ENCODE results near the gene TPBGL.
"Not testable (repeated sequence)": the region's sequence is repeated elsewhere in the genome, so short reads cannot be mapped to it uniquely, and the experiment has no call there.

TPBGL gene

DNA sequence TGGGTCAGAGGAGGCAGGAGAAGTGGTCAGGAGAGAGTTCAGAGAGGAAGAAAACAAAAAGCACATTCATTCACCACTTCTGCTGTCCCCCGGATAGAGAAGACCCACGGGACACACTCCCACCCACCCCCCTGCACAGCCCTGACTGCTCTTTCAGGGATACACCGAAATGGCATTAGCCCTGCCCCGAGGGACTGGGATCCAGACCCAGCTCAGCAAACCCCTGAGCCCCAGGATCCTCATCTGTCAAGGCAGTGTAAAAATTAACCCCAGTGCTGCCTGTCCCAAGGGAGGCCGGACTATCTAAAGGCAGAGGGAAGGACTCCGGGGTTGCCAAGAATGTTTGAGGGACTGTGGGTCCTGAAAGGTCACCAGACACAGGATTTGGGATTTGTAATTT, 31.2 kb downstream of the TPBGL start:
- CTCF ChIA-PET: interaction anchor here (1.3 to 2.3 kb wide), 5 partner anchors 9 to 128 kb away, joined by 3 to 9 read pairs (median 6); no protein-coding TSS in a partner anchor
- TF ChIP-seq FOXK2 (IDR thresholded peaks at IDR 0.05): no peak
- POLR2A ChIA-PET: no interaction called here
- DNase-seq (ENCODE audit: extremely low spot score): no peak

DNA sequence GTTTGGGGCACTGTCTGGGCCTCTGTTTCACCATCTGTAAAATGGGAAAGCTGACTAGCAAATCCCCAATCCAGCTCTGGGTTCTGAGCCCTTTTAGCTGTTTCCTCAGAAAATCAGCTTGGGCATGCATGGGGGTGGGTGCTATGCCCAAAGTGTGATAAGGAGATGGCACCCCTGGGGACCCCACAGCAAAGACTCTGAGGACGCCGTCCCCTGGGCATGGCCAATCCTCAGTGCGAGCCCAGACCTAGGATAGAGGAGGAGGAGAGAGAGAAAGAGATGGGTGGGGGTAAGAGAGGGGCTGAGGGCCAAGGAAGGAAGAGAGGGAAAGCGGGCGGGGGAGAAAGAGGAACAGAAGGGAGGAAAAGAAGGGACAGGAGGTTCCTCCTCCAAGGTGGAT, 31.8 kb downstream of the TPBGL start:
- no peak for DNase-seq (ENCODE audit: extremely low spot score)
- ChIA-PET CTCF (no interaction called here), POLR2A (no interaction called here)
- TF ChIP-seq, protein P1, sequence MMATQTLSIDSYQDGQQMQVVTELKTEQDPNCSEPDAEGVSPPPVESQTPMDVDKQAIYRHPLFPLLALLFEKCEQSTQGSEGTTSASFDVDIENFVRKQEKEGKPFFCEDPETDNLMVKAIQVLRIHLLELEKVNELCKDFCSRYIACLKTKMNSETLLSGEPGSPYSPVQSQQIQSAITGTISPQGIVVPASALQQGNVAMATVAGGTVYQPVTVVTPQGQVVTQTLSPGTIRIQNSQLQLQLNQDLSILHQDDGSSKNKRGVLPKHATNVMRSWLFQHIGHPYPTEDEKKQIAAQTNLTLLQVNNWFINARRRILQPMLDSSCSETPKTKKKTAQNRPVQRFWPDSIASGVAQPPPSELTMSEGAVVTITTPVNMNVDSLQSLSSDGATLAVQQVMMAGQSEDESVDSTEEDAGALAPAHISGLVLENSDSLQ (IDR thresholded peaks at IDR 0.05): no peak
- TF ChIP-seq ZNF384 (IDR thresholded peaks at IDR 0.05) (no peak), SUZ12 (IDR thresholded peaks at IDR 0.05) (no peak), L3MBTL2 (conservative IDR thresholded peaks at IDR 0.05) (no peak), CTBP1 (IDR thresholded peaks at IDR 0.05; ENCODE audit: borderline replicate concordance) (no peak), LEF1 (IDR thresholded peaks at IDR 0.05; ENCODE audit: borderline replicate concordance) (no peak), FOXM1 (IDR thresholded peaks at IDR 0.05; ENCODE audit: borderline replicate concordance) (no peak), HDGF (IDR thresholded peaks at IDR 0.05; ENCODE audit: borderline replicate concordance) (no peak), BHLHE40 (IDR thresholded peaks at IDR 0.05; ENCODE audit: borderline replicate concordance) (no peak), SP1 (IDR thresholded peaks at IDR 0.05) (no peak), FOXA1 (IDR thresholded peaks at IDR 0.05) (no peak), FOXK2 (IDR thresholded peaks at IDR 0.05) (no peak), NFRKB (IDR thresholded peaks at IDR 0.05) (no peak), ELF4 (IDR thresholded peaks at IDR 0.05) (no peak), TARDBP (IDR thresholded peaks at IDR 0.05) (no peak), ARNT (IDR thresholded peaks at IDR 0.05) (no peak)

DNA sequence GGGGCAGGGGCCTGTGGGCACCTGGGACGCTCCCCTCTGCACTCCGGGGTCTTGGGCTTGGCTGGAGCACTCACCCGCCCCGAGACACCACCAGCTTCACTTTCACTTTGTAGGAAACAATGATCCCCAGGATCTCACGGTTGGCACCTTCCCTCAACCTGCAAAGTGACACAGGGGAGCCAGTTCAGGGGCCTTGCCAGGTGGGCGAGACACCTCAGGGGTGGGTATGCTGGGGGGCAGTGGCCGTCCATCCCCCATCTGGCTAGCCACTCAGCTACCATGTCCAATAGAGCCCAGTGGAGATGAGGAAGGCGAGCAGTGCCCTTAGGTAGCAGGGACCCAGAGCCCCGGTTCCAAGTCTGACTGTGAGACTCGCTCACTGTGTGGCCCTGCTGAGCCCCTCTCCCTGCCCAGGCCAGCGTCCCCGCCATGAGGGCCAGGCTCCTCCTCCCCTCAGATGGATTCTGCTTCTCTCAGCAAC, 32.3 kb downstream of the TPBGL start:
- ChIA-PET CTCF (no interaction called here), POLR2A (no interaction called here)
- no peak for TF ChIP-seq ELF4 (IDR thresholded peaks at IDR 0.05)
- no peak for TF ChIP-seq BHLHE40 (IDR thresholded peaks at IDR 0.05; ENCODE audit: borderline replicate concordance)
- no peak for TF ChIP-seq SUZ12 (IDR thresholded peaks at IDR 0.05)
- no peak for TF ChIP-seq ARNT (IDR thresholded peaks at IDR 0.05)
- no peak for TF ChIP-seq FOXM1 (IDR thresholded peaks at IDR 0.05; ENCODE audit: borderline replicate concordance)
- no peak for TF ChIP-seq HDGF (IDR thresholded peaks at IDR 0.05; ENCODE audit: borderline replicate concordance)
- no peak for TF ChIP-seq LEF1 (IDR thresholded peaks at IDR 0.05; ENCODE audit: borderline replicate concordance)
- TF ChIP-seq CTBP1 (IDR thresholded peaks at IDR 0.05; ENCODE audit: borderline replicate concordance): no peak
- DNase-seq (ENCODE audit: extremely low spot score): no peak

DNA sequence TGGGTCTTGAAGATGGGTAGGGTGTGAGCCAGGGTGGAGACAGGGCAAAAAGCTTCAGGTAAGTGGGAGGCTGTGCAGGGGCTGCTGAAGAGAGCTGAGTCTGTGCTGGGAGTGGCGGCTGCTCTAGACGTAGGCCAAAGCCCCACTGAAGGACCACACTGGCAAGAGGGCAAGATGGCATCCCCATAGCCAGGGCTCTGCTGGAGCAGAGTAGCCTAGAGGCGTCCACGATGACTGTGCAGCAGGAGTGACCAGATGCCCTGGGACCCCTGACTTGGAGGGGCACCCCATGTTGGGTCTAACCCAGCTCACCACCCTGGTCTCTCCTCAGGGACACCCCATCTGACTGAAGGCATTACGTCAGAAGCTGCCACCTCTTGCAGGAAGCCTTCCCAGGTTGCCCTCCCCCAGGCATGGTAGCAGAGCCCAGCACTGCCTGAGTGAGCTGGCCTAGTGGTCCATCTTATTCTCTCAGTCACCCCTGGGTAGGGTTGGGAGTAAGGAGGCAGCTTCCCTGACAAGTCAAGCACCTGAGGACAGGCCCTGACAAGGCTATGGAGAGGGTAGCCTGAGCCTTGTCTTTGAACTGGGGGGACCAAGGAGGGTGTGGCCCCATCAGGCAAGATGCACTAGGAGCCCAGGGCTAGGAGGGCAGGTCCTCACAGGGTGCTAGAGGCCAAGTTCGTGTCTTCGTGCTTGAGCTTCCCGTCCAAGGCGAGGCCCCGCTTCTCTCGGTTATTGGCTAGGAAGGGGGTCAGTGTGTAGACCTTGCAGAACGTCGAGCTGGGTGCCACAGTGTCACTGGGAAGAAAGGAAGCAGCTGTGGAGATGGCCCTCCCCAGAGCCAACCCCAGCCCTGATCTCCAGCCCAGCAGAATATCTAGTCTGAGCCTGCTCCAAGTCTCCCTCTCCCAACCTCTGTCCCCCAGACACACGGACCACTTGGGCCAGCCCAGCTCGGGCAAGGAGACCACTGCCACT, 33.1 kb downstream of the TPBGL start:
- no peak for TF ChIP-seq TARDBP (IDR thresholded peaks at IDR 0.05)
- CTCF ChIA-PET: interaction anchor here (0.6 kb wide), 1 partner anchor 25 kb away, joined by 3 read pairs; no protein-coding TSS in a partner anchor

DNA sequence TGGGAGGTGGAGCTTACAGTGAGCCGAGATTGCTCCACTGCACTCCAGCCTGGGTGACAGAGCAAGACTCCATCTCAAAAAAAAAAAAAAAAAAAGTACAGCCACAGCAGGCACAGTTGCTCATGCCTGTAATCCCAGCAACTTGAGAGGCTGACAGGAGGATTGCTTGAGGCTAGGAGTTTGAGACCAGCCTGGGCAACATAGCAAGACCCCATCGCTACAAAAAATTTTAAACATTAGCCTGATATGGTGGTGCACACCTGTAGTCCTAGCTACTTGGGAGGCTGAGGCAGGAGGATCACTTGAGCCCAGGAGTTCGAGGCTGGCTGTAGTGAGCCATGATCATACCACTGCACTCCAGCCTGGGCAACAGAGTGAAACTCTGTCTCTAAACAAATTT, 34.1 kb downstream of the TPBGL start:
- POLR2A ChIA-PET, CTCF ChIA-PET: not testable (repeated sequence)

More for the DNA sequence above, 33.1 kb downstream of the TPBGL start:
- POLR2A ChIA-PET: no interaction called here
- no peak for DNase-seq (ENCODE audit: extremely low spot score)

DNA sequence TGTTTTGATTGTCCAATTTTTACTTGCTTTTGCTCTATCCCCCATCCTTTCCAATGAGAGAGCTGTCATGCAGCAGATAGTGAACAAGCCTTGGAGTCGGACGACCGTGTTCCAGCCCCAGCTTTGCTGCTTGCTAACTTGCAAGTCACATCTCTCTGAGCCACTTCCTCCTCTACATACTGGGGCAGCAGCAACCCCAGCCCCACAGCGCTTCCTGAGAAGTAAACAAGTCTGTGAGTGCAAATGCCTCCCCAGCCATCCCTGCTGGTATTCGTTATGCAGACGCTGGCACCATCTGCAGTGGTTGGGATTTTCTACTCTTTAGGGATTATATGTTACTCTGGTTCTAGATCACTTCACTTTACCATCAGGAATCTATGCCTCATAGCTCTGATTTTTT, 35.0 kb downstream of the TPBGL start:
- no peak for DNase-seq (ENCODE audit: extremely low spot score)
- ChIA-PET POLR2A (no interaction called here), CTCF (no interaction called here)
- TF ChIP-seq BHLHE40 (IDR thresholded peaks at IDR 0.05; ENCODE audit: borderline replicate concordance): no peak
- TF ChIP-seq LEF1 (IDR thresholded peaks at IDR 0.05; ENCODE audit: borderline replicate concordance): no peak
- no peak for TF ChIP-seq ELF4 (IDR thresholded peaks at IDR 0.05)
- TF ChIP-seq NFRKB (IDR thresholded peaks at IDR 0.05): no peak
- no peak for TF ChIP-seq SUZ12 (IDR thresholded peaks at IDR 0.05)
- TF ChIP-seq FOXK2 (IDR thresholded peaks at IDR 0.05): no peak
- TF ChIP-seq, protein P1 (IDR thresholded peaks at IDR 0.05): no peak
- TF ChIP-seq TARDBP (IDR thresholded peaks at IDR 0.05): no peak
- no peak for TF ChIP-seq ARNT (IDR thresholded peaks at IDR 0.05)
- no peak for TF ChIP-seq FOXM1 (IDR thresholded peaks at IDR 0.05; ENCODE audit: borderline replicate concordance)
- no peak for TF ChIP-seq L3MBTL2 (conservative IDR thresholded peaks at IDR 0.05)
- TF ChIP-seq ZNF384 (IDR thresholded peaks at IDR 0.05): no peak
- TF ChIP-seq CTBP1 (IDR thresholded peaks at IDR 0.05; ENCODE audit: borderline replicate concordance): no peak
- TF ChIP-seq SP1 (IDR thresholded peaks at IDR 0.05): no peak
- TF ChIP-seq FOXA1 (IDR thresholded peaks at IDR 0.05): no peak
- TF ChIP-seq HDGF (IDR thresholded peaks at IDR 0.05; ENCODE audit: borderline replicate concordance): no peak

More for the DNA sequence above, 34.1 kb downstream of the TPBGL start:
- DNase-seq (ENCODE audit: extremely low spot score): not testable (repeated sequence)

DNA sequence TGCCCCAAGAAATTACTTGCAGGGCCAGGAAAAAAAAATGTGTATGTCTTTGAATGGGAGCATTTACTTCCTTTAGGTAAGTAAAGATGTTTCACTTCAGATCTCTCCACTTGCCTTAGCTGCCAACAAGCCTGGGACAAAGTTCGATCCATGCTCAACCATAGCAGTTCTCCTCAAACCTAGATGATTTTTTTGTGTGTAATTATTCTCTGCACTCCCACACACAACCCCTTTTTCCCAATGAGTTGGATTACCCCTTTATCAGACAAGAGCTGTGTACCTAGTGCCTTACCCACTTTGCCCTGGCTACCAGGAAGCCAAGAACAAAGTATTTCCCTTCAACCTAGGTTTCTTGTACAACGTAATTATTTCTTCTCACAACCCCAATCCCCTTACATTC, 35.6 kb downstream of the TPBGL start:
- ChIA-PET CTCF (interaction anchor here (1.6 kb wide), 1 partner anchor 113 kb away, joined by 3 read pairs; no protein-coding TSS in a partner anchor), POLR2A (interaction anchor here (1.3 kb wide), 1 partner anchor 36 kb away, joined by 3 read pairs; no protein-coding TSS in a partner anchor)
- DNase-seq (ENCODE audit: extremely low spot score): no peak
- no peak for TF ChIP-seq FOXM1 (IDR thresholded peaks at IDR 0.05; ENCODE audit: borderline replicate concordance)
- no peak for TF ChIP-seq ARNT (IDR thresholded peaks at IDR 0.05)
- TF ChIP-seq CTBP1 (IDR thresholded peaks at IDR 0.05; ENCODE audit: borderline replicate concordance): no peak
- TF ChIP-seq FOXA1 (IDR thresholded peaks at IDR 0.05): no peak
- TF ChIP-seq BHLHE40 (IDR thresholded peaks at IDR 0.05; ENCODE audit: borderline replicate concordance): no peak
- TF ChIP-seq ELF4 (IDR thresholded peaks at IDR 0.05): no peak
- no peak for TF ChIP-seq FOXK2 (IDR thresholded peaks at IDR 0.05)
- no peak for TF ChIP-seq L3MBTL2 (conservative IDR thresholded peaks at IDR 0.05)
- no peak for TF ChIP-seq SP1 (IDR thresholded peaks at IDR 0.05)
- TF ChIP-seq TARDBP (IDR thresholded peaks at IDR 0.05): no peak
- TF ChIP-seq HDGF (IDR thresholded peaks at IDR 0.05; ENCODE audit: borderline replicate concordance): no peak
- TF ChIP-seq SUZ12 (IDR thresholded peaks at IDR 0.05): no peak
- TF ChIP-seq NFRKB (IDR thresholded peaks at IDR 0.05): no peak
- TF ChIP-seq, protein P1 (IDR thresholded peaks at IDR 0.05): no peak
- TF ChIP-seq ZNF384 (IDR thresholded peaks at IDR 0.05): no peak
- no peak for TF ChIP-seq LEF1 (IDR thresholded peaks at IDR 0.05; ENCODE audit: borderline replicate concordance)

Measured in HEK293T (cell line).